HepG2 (cell line): ENCODE measurements around the gene SMPD1. TPM values are rescaled to one million over a fixed set of nuclear protein-coding genes. Genes with fewer than 3 reads are reported as not detected.

Experiments
- BHLHE40 ChIP-seq: IDR thresholded peaks from 2 replicates; pipeline ENCODE4 v1.6.1; 2011; ENCODE audit warnings: low read length, improper control_type of control experiment
- CEBPB ChIP-seq: IDR thresholded peaks from 2 replicates; pipeline ENCODE4 v1.6.1; 2011; ENCODE audit warnings: low read depth, low read length, improper control_type of control experiment, borderline replicate concordance
- CHD2 ChIP-seq: IDR thresholded peaks from 2 replicates; pipeline ENCODE4 v1.6.1; 2011; ENCODE audit warnings: low read depth, low read length, improper control_type of control experiment
- CREM ChIP-seq, 2 experiments: sonication (generic) in 1 of 2; formaldehyde crosslinking in 1 of 2; IDR thresholded peaks; 2 replicates each; pipeline versions ENCODE4 v1.4.0 to v1.6.1; 2016 to 2020; ENCODE audit warnings: antibody characterized with exemption in 1 of 2, mild to moderate bottlenecking in 1 of 2, missing genetic modification reagents in 1 of 2
- FOXK2 ChIP-seq: fragments of 450-650 bp; IDR thresholded peaks from 2 replicates; pipeline ENCODE4 v1.6.1; 2016
- HOXA3 ChIP-seq: sonication (generic); formaldehyde crosslinking; IDR thresholded peaks from 2 replicates; pipeline ENCODE4 v1.5.0; 2020; ENCODE audit warnings: missing genetic modification reagents
- HOXA7 ChIP-seq: sonication (generic); formaldehyde crosslinking; IDR thresholded peaks from 2 replicates; pipeline ENCODE4 v1.8.1; 2022; ENCODE audit warnings: mild to moderate bottlenecking, missing genetic modification reagents, moderate library complexity
- KAT8 ChIP-seq: IDR thresholded peaks from 2 replicates; pipeline ENCODE4 v1.6.1; 2016; ENCODE audit warnings: missing genetic modification reagents, missing compliant biosample characterization
- MIXL1 ChIP-seq: IDR thresholded peaks from 2 replicates; pipeline ENCODE4 v1.6.1; 2016
- NCOA2 ChIP-seq: sonication (generic); formaldehyde crosslinking; IDR thresholded peaks from 2 replicates; pipeline ENCODE4 v1.8.0; 2022; ENCODE audit warnings: inconsistent platforms
- POLR2G ChIP-seq: fragments of 200-400 bp; formaldehyde crosslinking; IDR thresholded peaks from 2 replicates; pipeline ENCODE4 v1.6.1; 2018; ENCODE audit warnings: mild to moderate bottlenecking, low read depth, low read length, moderate library complexity
- STAG1 ChIP-seq: sonication (generic); formaldehyde crosslinking; IDR thresholded peaks from 2 replicates; pipeline ENCODE4 v1.4.0; 2020; ENCODE audit warnings: missing genetic modification reagents
- TCF12 ChIP-seq, 2 experiments: fragments of 450-650 bp in 1 of 2; sonication (generic) in 1 of 2; formaldehyde crosslinking in 1 of 2; IDR thresholded peaks; 2 replicates each; pipeline versions ENCODE4 v1.6.1 to v1.8.0; 2017 to 2022; ENCODE audit warnings: antibody characterized with exemption in 1 of 2, mild to moderate bottlenecking in 1 of 2, missing genetic modification reagents in 1 of 2, moderate library complexity in 1 of 2
- ZFX ChIP-seq: sonication (generic); formaldehyde crosslinking; IDR thresholded peaks from 2 replicates; pipeline ENCODE4 v1.4.0; 2020; ENCODE audit warnings: mild to moderate bottlenecking, low read depth, missing genetic modification reagents, moderate library complexity
- ZNF431 ChIP-seq: sonication (generic); formaldehyde crosslinking; IDR thresholded peaks from 2 replicates; pipeline ENCODE4 v1.9.0; 2022; ENCODE audit warnings: missing genetic modification reagents, low read depth, mild to moderate bottlenecking, borderline replicate concordance
- ZNF441 ChIP-seq: sonication (generic); formaldehyde crosslinking; IDR thresholded peaks from 2 replicates; pipeline ENCODE4 v1.7.0; 2021; ENCODE audit warnings: missing genetic modification reagents, borderline replicate concordance
- ZNF501 ChIP-seq: sonication (generic); formaldehyde crosslinking; IDR thresholded peaks from 2 replicates; pipeline ENCODE4 v1.5.1; 2020; ENCODE audit warnings: mild to moderate bottlenecking, moderate library complexity, missing genetic modification reagents
- ZNF614 ChIP-seq: IDR thresholded peaks from 2 replicates; pipeline ENCODE4 v1.6.1; 2018; ENCODE audit warnings: missing biosample characterization, missing genetic modification reagents, inconsistent platforms, borderline replicate concordance
- ZNF7 ChIP-seq: IDR thresholded peaks from 2 replicates; pipeline ENCODE4 v1.6.1; 2016; ENCODE audit warnings: missing biosample characterization, missing genetic modification reagents
- ZNF816 ChIP-seq: sonication (generic); formaldehyde crosslinking; IDR thresholded peaks from 2 replicates; pipeline ENCODE4 v1.8.0; 2022; ENCODE audit warnings: missing genetic modification reagents, mild to moderate bottlenecking, borderline replicate concordance
- polyA plus RNA-seq, 8 experiments: library from polyadenylated mRNA; depleted of rRNA in 3 of 8; stranded (reverse) in 7 of 8; unstranded in 1 of 8; fragments of >200 nt; fragmentation: Illumina TruSeq in 4 of 8; extraction: Trizol in 4 of 8; gene quantifications; 2 replicates each; pipeline versions ENCODE4 v1.2.1 to v1.2.3, GENCODE V29; 2011 to 2016; ENCODE audit warnings: low read depth in 4 of 8, missing spikeins in 1 of 8, mixed read lengths in 1 of 8; ENCODE audit not compliant: insufficient read depth in 1 of 8
- total RNA-seq, 5 experiments: library from RNA; depleted of rRNA; stranded (reverse); fragments of >200 nt; fragmentation: Illumina TruSeq; extraction: Trizol; gene quantifications; 2 replicates each; pipeline ENCODE4 v1.2.3, GENCODE V29; 2016; ENCODE audit warnings: low read depth in 1 of 5
- TF ChIP-seq, protein P1 (sequence below): sonication (generic); formaldehyde crosslinking; IDR thresholded peaks from 2 replicates; pipeline ENCODE4 v1.4.0; 2020; ENCODE audit warnings: missing genetic modification reagents
- TF ChIP-seq, protein P2 (sequence below): sonication (generic); formaldehyde crosslinking; IDR thresholded peaks from 2 replicates; pipeline ENCODE4 v1.4.0; 2020; ENCODE audit warnings: missing genetic modification reagents
- TF ChIP-seq, protein P3 (sequence below): sonication (generic); formaldehyde crosslinking; IDR thresholded peaks from 2 replicates; pipeline ENCODE4 v1.8.0; 2022; ENCODE audit warnings: missing genetic modification reagents, low read depth, mild to moderate bottlenecking, borderline replicate concordance
- TF ChIP-seq, protein P4 (sequence below): IDR thresholded peaks from 2 replicates; pipeline ENCODE4 v1.6.1; 2016; ENCODE audit warnings: mild to moderate bottlenecking, missing biosample characterization, missing genetic modification reagents

The SMPD1 gene
- total and polyA plus RNA-seq, 2 of the 13 experiments (the other 11 are each of a cell fraction or from before 2014, with no cell fraction given) = 6.3 to 8.4 TPM

DNA sequence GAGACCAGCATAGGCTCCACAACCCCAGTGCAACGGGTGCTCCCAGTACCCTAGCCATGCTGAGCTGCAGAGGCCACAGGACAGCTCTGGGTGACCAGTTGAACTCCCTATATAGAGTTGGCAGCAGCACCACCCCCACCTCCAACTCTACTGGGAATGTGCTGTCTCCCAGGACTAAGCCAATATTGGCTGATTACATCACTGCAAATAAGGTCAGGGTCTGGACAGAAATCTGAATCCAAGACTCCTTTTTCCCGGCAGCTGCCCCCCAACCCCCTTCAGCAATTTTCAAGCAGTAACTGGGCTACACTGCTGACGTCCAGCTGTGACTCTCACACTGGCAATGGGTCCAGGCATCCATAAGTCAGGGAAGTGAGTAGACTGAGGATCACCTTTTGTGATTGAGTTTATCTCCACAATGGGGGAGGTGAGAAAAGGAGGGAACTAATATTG lies 50.7 kb downstream of the SMPD1 start, which contains the start of gene HPX (continued):
- TF ChIP-seq, protein P1, sequence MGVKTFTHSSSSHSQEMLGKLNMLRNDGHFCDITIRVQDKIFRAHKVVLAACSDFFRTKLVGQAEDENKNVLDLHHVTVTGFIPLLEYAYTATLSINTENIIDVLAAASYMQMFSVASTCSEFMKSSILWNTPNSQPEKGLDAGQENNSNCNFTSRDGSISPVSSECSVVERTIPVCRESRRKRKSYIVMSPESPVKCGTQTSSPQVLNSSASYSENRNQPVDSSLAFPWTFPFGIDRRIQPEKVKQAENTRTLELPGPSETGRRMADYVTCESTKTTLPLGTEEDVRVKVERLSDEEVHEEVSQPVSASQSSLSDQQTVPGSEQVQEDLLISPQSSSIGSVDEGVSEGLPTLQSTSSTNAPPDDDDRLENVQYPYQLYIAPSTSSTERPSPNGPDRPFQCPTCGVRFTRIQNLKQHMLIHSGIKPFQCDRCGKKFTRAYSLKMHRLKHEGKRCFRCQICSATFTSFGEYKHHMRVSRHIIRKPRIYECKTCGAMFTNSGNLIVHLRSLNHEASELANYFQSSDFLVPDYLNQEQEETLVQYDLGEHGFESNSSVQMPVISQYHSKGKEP = no peak
- TF ChIP-seq ZNF431 (no peak), ZNF7 (CRISPR knock-in tag) (no peak), HOXA3 (CRISPR knock-in tag) (0 out of 2 replicates have a peak, but pooled peaks have one; percentile 32), STAG1 (CRISPR knock-in tag) (no peak), CHD2 (no peak), ZNF816 (CRISPR knock-in tag) (no peak), ZNF614 (no peak), CEBPB (peak; percentile 76; the same call in 1 of the 2 replicates), KAT8 (peak; percentile 42; the same call in 1 of the 2 replicates), POLR2G (peak; percentile 61), MIXL1 (CRISPR knock-in tag) (peak; percentile 52; the same call in 1 of the 2 replicates), FOXK2 (no peak), HOXA7 (CRISPR knock-in tag) (no peak), ZNF501 (CRISPR knock-in tag) (no peak), BHLHE40 (no peak), ZFX (no peak), NCOA2 (CRISPR knock-in tag) (peak; percentile 93), CREM (IDR thresholded peaks at IDR 0.05) (peak; percentile 54; the same call in 1 of the 2 replicates), CREM (CRISPR knock-in tag; IDR thresholded peaks at IDR 0.05) (no peak), TCF12 (IDR thresholded peaks at IDR 0.05) (no peak), TCF12 (CRISPR knock-in tag; IDR thresholded peaks at IDR 0.05) (no peak), ZNF441 (CRISPR knock-in tag) (no peak; the same call in 1 of the 2 replicates)
- TF ChIP-seq, protein P2, sequence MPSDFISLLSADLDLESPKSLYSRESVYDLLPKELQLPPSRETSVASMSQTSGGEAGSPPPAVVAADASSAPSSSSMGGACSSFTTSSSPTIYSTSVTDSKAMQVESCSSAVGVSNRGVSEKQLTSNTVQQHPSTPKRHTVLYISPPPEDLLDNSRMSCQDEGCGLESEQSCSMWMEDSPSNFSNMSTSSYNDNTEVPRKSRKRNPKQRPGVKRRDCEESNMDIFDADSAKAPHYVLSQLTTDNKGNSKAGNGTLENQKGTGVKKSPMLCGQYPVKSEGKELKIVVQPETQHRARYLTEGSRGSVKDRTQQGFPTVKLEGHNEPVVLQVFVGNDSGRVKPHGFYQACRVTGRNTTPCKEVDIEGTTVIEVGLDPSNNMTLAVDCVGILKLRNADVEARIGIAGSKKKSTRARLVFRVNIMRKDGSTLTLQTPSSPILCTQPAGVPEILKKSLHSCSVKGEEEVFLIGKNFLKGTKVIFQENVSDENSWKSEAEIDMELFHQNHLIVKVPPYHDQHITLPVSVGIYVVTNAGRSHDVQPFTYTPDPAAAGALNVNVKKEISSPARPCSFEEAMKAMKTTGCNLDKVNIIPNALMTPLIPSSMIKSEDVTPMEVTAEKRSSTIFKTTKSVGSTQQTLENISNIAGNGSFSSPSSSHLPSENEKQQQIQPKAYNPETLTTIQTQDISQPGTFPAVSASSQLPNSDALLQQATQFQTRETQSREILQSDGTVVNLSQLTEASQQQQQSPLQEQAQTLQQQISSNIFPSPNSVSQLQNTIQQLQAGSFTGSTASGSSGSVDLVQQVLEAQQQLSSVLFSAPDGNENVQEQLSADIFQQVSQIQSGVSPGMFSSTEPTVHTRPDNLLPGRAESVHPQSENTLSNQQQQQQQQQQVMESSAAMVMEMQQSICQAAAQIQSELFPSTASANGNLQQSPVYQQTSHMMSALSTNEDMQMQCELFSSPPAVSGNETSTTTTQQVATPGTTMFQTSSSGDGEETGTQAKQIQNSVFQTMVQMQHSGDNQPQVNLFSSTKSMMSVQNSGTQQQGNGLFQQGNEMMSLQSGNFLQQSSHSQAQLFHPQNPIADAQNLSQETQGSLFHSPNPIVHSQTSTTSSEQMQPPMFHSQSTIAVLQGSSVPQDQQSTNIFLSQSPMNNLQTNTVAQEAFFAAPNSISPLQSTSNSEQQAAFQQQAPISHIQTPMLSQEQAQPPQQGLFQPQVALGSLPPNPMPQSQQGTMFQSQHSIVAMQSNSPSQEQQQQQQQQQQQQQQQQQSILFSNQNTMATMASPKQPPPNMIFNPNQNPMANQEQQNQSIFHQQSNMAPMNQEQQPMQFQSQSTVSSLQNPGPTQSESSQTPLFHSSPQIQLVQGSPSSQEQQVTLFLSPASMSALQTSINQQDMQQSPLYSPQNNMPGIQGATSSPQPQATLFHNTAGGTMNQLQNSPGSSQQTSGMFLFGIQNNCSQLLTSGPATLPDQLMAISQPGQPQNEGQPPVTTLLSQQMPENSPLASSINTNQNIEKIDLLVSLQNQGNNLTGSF (CRISPR knock-in tag) = no peak
- TF ChIP-seq, protein P3, sequence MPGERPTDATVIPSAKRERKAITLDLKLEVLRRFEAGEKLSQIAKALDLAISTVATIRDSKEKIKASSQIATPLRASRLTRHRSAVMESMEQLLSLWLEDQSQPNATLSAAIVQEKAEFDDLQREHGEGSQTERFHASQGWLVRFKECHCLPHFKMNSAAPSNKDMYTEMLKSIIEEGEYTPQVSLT = no peak
- TF ChIP-seq, protein P4, sequence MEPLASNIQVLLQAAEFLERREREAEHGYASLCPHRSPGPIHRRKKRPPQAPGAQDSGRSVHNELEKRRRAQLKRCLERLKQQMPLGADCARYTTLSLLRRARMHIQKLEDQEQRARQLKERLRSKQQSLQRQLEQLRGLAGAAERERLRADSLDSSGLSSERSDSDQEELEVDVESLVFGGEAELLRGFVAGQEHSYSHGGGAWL (CRISPR knock-in tag) = no peak
